Muscle layer of colon (tissue), 2 donors: Measurements from ENCODE around the gene KIF16B.
"Not testable (repeated sequence)": the region's sequence is repeated elsewhere in the genome, so short reads cannot be mapped to it uniquely, and the experiment has no call there.

Source experiments
- H3K27ac ChIP-seq: one replicate; pipeline ENCODE4 v1.7.0; 2013; ENCODE audit warnings: low read depth, mild to moderate bottlenecking, low read length, moderate library complexity
- H3K27me3 ChIP-seq, 2 donors: one replicate each; pipeline ENCODE4 v1.7.0; 2013; ENCODE audit warnings: low read length in 2 of 2, mild to moderate bottlenecking in 2 of 2; ENCODE audit not compliant: insufficient read depth in 2 of 2, control insufficient read depth in 1 of 2
- H3K36me3 ChIP-seq: one replicate; pipeline ENCODE4 v1.7.0; 2013; ENCODE audit warnings: mild to moderate bottlenecking, low read length; ENCODE audit not compliant: insufficient read depth
- H3K4me1 ChIP-seq: one replicate; pipeline ENCODE4 v1.7.0; 2013; ENCODE audit warnings: mild to moderate bottlenecking, low read length; ENCODE audit not compliant: insufficient read depth
- H3K4me3 ChIP-seq, 2 donors: one replicate each; pipeline ENCODE4 v1.7.0; 2013; ENCODE audit warnings: low read length in 2 of 2, low read depth in 1 of 2, mild to moderate bottlenecking in 1 of 2, moderate library complexity in 1 of 2
- H3K9ac ChIP-seq: one replicate; pipeline ENCODE4 v1.7.0; 2013; ENCODE audit warnings: low read length
- H3K9me3 ChIP-seq: one replicate; pipeline ENCODE4 v1.7.0; 2013; ENCODE audit warnings: mild to moderate bottlenecking, low read length
- donor health status: abdominal sarcoma.
- donor health status: Adenocarcinoma of cecum.

The KIF16B gene

GRCh38 chr20:16537025-16537665, 36.1 kb downstream of the KIF16B start:
- Histone ChIP-seq H3K9me3 (no peaks in the 10 kb centered on the region), H3K9ac (no peak overlapping the region), H3K4me1 (no peaks in the 10 kb centered on the region), H3K27me3 (no peaks in the 10 kb centered on the region), H3K36me3 (no peaks in the 10 kb centered on the region), H3K4me3 (no peak overlapping the region), H3K27ac (no peak overlapping the region)

GRCh38 chr20:16535277-16535676, 38.0 kb downstream of the KIF16B start:
- Histone ChIP-seq H3K9me3 (no peaks in the 10 kb centered on the region), H3K36me3 (no peaks in the 10 kb centered on the region), H3K27me3 (no peaks in the 10 kb centered on the region), H3K4me3 (no peak overlapping the region), H3K4me1 (no peaks in the 10 kb centered on the region), H3K9ac (no peak overlapping the region), H3K27ac (no peak overlapping the region)

GRCh38 chr20:16533502-16533901, 39.7 kb downstream of the KIF16B start:
- Histone ChIP-seq H3K27me3 (no peaks in the 10 kb centered on the region), H3K9me3 (no peaks in the 10 kb centered on the region), H3K4me1 (no peaks in the 10 kb centered on the region), H3K27ac (no peak overlapping the region), H3K36me3 (no peaks in the 10 kb centered on the region), H3K4me3 (no peak overlapping the region), H3K9ac (no peak overlapping the region)

- no peak overlapping the region for H3K27ac ChIP-seq
- H3K27me3 ChIP-seq, result no peaks in the 10 kb centered on the region
- H3K36me3 ChIP-seq, result peaks cover 8% of the 10 kb centered on the region
- H3K4me1 ChIP-seq, result peaks cover 5% of the 10 kb centered on the region
- no peaks in the 10 kb centered on the region for H3K9me3 ChIP-seq
- H3K9ac ChIP-seq, result no peak overlapping the region
- H3K4me3 ChIP-seq, result no peak overlapping the region
Measured at GRCh38 chr20:16531485-16531884, 41.8 kb downstream of the KIF16B start.

GRCh38 chr20:16530201-16530681, 43.0 kb downstream of the KIF16B start:
- Histone ChIP-seq H3K27ac (no peak overlapping the region), H3K9me3 (no peaks in the 10 kb centered on the region), H3K27me3 (no peaks in the 10 kb centered on the region), H3K4me1 (peaks cover 5% of the 10 kb centered on the region), H3K9ac (no peak overlapping the region), H3K4me3 (no peak overlapping the region), H3K36me3 (peaks cover 8% of the 10 kb centered on the region)

- Histone ChIP-seq H3K36me3 (peaks cover 8% of the 10 kb centered on the region), H3K4me3 (no peak overlapping the region), H3K9ac (no peak overlapping the region), H3K27ac (no peak overlapping the region), H3K9me3 (no peaks in the 10 kb centered on the region), H3K27me3 (no peaks in the 10 kb centered on the region), H3K4me1 (peaks cover 5% of the 10 kb centered on the region)
Measured at GRCh38 chr20:16528078-16528477, 45.2 kb downstream of the KIF16B start.

GRCh38 chr20:16527438-16527837, 45.8 kb downstream of the KIF16B start:
- Histone ChIP-seq H3K9ac (no peak overlapping the region), H3K36me3 (peaks cover 8% of the 10 kb centered on the region), H3K4me3 (no peak overlapping the region), H3K9me3 (no peaks in the 10 kb centered on the region), H3K27me3 (no peaks in the 10 kb centered on the region), H3K4me1 (peaks cover 5% of the 10 kb centered on the region), H3K27ac (no peak overlapping the region)

- no peak overlapping the region for H3K9ac ChIP-seq
- peaks cover 5% of the 10 kb centered on the region for H3K4me1 ChIP-seq
- H3K4me3 ChIP-seq, result no peak overlapping the region
- no peaks in the 10 kb centered on the region for H3K27me3 ChIP-seq
- peaks cover 8% of the 10 kb centered on the region for H3K36me3 ChIP-seq
- no peak overlapping the region for H3K27ac ChIP-seq
- no peaks in the 10 kb centered on the region for H3K9me3 ChIP-seq
Measured at GRCh38 chr20:16526433-16527380, 46.5 kb downstream of the KIF16B start.

GRCh38 chr20:16522651-16523050, 50.6 kb downstream of the KIF16B start:
- not testable (repeated sequence) for H3K4me1 ChIP-seq, H3K9me3 ChIP-seq, H3K27me3 ChIP-seq, H3K27ac ChIP-seq, H3K4me3 ChIP-seq, H3K9ac ChIP-seq
- H3K36me3 ChIP-seq, result peaks cover 15% of the 10 kb centered on the region

GRCh38 chr20:16520154-16520553, 53.1 kb downstream of the KIF16B start:
- Histone ChIP-seq H3K27me3 (no peaks in the 10 kb centered on the region), H3K4me1 (no peaks in the 10 kb centered on the region), H3K4me3 (no peak overlapping the region), H3K9me3 (no peaks in the 10 kb centered on the region), H3K36me3 (peaks cover 8% of the 10 kb centered on the region), H3K27ac (no peak overlapping the region), H3K9ac (no peak overlapping the region)

- not testable (repeated sequence) for H3K27ac ChIP-seq, H3K36me3 ChIP-seq, H3K27me3 ChIP-seq, H3K4me3 ChIP-seq, H3K9me3 ChIP-seq, H3K4me1 ChIP-seq, H3K9ac ChIP-seq
Measured at GRCh38 chr20:16519673-16520072, 53.6 kb downstream of the KIF16B start.
